Kidney tubule cell (primary cell): Measurements from ENCODE around the gene SH2D6.

Experiments used
- DNase-seq: peaks from one replicate; pipeline ENCODE4 v3.0.0-alpha.2; 2018; ENCODE audit warnings: low spot score

SH2D6 gene

GRCh38 chr2:85418132-85419008 lies at the start of gene SH2D6:
Gene SH2D6 (plus strand): TSS chr2:85418714. CDS start chr2:85429466, 10,752 bp downstream.
- DNase-seq = peak; percentile 82

GRCh38 chr2:85368921-85369320 lies 49.6 kb upstream of the SH2D6 start:
- no peak for DNase-seq

GRCh38 chr2:85369500-85369899 lies 49.0 kb upstream of the SH2D6 start:
- no peak for DNase-seq

- no peak for DNase-seq
These were observed 47.5 kb upstream of the SH2D6 start for GRCh38 chr2:85371045-85371444.

- DNase-seq = no peak
These were observed 42.0 kb upstream of the SH2D6 start for GRCh38 chr2:85376291-85377065.

- DNase-seq = no peak
These were observed 41.4 kb upstream of the SH2D6 start for GRCh38 chr2:85377083-85377482.

- DNase-seq = no peak
These were observed 40.3 kb upstream of the SH2D6 start for GRCh38 chr2:85378257-85378656.

- no peak for DNase-seq
These were observed 38.5 kb upstream of the SH2D6 start for GRCh38 chr2:85380048-85380447.

GRCh38 chr2:85383151-85383550 lies 35.4 kb upstream of the SH2D6 start:
- DNase-seq = peak; percentile 66

GRCh38 chr2:85383850-85384249 lies 34.7 kb upstream of the SH2D6 start:
- no peak for DNase-seq

GRCh38 chr2:85385746-85386145 lies 32.8 kb upstream of the SH2D6 start:
- DNase-seq = no peak

GRCh38 chr2:85387754-85388153 lies 30.8 kb upstream of the SH2D6 start:
- DNase-seq = no peak

- DNase-seq = no peak
These were observed 29.5 kb upstream of the SH2D6 start for GRCh38 chr2:85388878-85389538.

GRCh38 chr2:85390941-85391669 lies 27.4 kb upstream of the SH2D6 start:
- DNase-seq = peak; percentile 23

GRCh38 chr2:85393836-85394235 lies 24.7 kb upstream of the SH2D6 start:
- DNase-seq = peak; percentile 46

GRCh38 chr2:85394261-85394681 lies 24.2 kb upstream of the SH2D6 start:
- DNase-seq = no peak

- no peak for DNase-seq
These were observed 23.5 kb upstream of the SH2D6 start for GRCh38 chr2:85394976-85395375.

- no peak for DNase-seq
These were observed 22.5 kb upstream of the SH2D6 start for GRCh38 chr2:85395912-85396475.

GRCh38 chr2:85396531-85397470 lies 21.7 kb upstream of the SH2D6 start:
- no peak for DNase-seq

- no peak for DNase-seq
These were observed 20.6 kb upstream of the SH2D6 start for GRCh38 chr2:85397925-85398331.
